Measurements from ENCODE around the gene PCCA. TPM values are rescaled to one million over a fixed set of nuclear protein-coding genes. Genes with fewer than 3 reads are reported as not detected.

The PCCA gene
- total RNA-seq, 4 donors from 2014 or later: 21.2 to 40.9 (median 31.6) TPM

DNA sequence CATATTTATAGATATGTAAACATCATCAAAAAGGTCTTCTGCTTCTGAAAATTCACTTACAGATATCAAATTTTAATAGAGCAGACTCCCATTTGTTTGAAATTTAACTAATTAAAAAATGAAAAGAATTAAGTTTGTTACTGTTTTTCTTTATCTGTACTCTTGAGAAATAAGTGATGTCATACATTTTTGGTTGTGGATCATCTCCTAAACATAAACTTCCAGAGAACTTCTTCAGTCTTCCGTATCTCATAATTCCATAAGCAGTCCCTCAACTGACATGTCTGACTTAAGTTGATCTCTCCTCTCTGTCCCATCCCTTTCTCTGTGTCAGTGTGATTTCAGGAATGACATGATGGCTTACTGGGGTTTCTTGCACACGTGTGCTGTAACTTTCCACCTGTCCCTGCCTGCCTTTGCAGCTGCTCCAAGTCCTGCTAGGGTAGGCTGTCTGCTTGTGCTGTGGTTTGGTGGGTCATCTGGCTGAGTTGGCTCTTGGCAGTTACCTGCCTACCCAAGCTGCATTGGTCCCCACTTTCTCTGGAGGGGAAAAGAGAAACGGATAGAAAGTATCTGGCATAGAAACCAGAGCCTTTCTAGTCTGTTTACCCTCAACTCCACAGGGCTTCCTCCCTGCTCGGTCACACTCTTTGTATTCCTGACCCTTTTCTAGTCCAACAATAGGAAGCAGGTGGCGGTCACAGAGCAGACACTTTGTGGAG, 372.6 kb downstream of the PCCA start:
- 76% methylated on average over 5 of the region's 5 CpGs for WGBS
- H3K27ac ChIP-seq: no peak overlapping the region
- no peaks in the 10 kb centered on the region for H3K4me1 ChIP-seq
- TF ChIP-seq EP300 (IDR thresholded peaks at IDR 0.05): no peak
- no peak for TF ChIP-seq POLR2AphosphoS5 (IDR thresholded peaks at IDR 0.05)
- TF ChIP-seq POLR2A (IDR thresholded peaks at IDR 0.05): no peak
- TF ChIP-seq, protein P1, sequence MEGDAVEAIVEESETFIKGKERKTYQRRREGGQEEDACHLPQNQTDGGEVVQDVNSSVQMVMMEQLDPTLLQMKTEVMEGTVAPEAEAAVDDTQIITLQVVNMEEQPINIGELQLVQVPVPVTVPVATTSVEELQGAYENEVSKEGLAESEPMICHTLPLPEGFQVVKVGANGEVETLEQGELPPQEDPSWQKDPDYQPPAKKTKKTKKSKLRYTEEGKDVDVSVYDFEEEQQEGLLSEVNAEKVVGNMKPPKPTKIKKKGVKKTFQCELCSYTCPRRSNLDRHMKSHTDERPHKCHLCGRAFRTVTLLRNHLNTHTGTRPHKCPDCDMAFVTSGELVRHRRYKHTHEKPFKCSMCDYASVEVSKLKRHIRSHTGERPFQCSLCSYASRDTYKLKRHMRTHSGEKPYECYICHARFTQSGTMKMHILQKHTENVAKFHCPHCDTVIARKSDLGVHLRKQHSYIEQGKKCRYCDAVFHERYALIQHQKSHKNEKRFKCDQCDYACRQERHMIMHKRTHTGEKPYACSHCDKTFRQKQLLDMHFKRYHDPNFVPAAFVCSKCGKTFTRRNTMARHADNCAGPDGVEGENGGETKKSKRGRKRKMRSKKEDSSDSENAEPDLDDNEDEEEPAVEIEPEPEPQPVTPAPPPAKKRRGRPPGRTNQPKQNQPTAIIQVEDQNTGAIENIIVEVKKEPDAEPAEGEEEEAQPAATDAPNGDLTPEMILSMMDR (IDR thresholded peaks at IDR 0.05): no peak
- H3K4me3 ChIP-seq: no peak overlapping the region
- DNase-seq (ENCODE audit: low spot score in 2 of 2): no peak
- H3K9me3 ChIP-seq: no peaks in the 10 kb centered on the region
- no peaks in the 10 kb centered on the region for H3K27me3 ChIP-seq
- peaks cover 9% of the 10 kb centered on the region for H3K36me3 ChIP-seq

DNA sequence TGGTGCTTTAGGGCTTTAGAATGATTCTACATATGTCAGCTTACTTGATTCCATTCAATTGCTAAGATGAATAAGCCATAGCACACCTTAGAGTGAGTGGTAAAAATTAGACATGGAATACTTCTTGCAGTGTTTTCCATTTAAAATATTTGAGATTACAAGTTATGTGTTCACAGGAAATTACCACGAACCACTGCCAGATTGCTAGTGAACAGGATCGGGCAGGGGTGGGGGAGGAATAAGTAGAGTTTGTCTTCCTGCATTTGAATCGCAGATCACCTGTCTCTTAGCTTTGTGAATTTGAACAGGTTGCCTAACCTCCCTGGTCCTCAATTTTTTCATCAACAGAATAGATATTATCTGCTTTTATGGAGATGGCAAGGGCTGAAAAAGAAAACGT, 375.1 kb downstream of the PCCA start:
- no peaks in the 10 kb centered on the region for H3K36me3 ChIP-seq
- H3K4me3 ChIP-seq: no peak overlapping the region
- TF ChIP-seq EP300 (IDR thresholded peaks at IDR 0.05) (no peak), POLR2AphosphoS5 (IDR thresholded peaks at IDR 0.05) (no peak), POLR2A (IDR thresholded peaks at IDR 0.05) (no peak)
- TF ChIP-seq, protein P1 (IDR thresholded peaks at IDR 0.05): no peak
- H3K27me3 ChIP-seq: no peaks in the 10 kb centered on the region
- H3K27ac ChIP-seq: no peak overlapping the region
- H3K4me1 ChIP-seq: no peaks in the 10 kb centered on the region
- WGBS: 60% methylated on average over 4 of the region's 4 CpGs
- H3K9me3 ChIP-seq: no peaks in the 10 kb centered on the region
- DNase-seq (ENCODE audit: low spot score in 2 of 2): no peak

DNA sequence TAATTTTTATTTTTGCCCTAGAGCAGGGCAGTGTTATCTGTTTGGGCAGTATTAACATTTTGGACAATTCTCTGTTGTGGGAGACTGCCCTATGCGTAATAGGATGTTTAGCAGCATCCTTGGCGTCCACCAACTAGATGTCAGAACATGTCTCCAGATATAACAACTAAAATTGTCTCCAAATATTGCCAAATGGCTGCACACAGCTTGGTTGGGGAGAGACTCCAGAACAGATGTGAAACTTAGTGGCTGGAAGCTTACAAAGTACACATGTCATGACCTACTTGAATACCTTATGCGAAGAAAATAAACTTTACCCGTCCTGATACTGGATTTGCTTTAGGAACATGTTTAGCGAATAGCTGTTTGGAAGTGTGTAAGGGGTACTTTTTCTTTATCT, 376.7 kb downstream of the PCCA start:
- Histone ChIP-seq H3K4me3 (no peak overlapping the region), H3K27ac (no peak overlapping the region), H3K36me3 (no peaks in the 10 kb centered on the region), H3K27me3 (no peaks in the 10 kb centered on the region), H3K9me3 (no peaks in the 10 kb centered on the region), H3K4me1 (no peaks in the 10 kb centered on the region)
- WGBS: 97% methylated on average over 5 of the region's 5 CpGs
- TF ChIP-seq, protein P1 (IDR thresholded peaks at IDR 0.05): no peak
- no peak for TF ChIP-seq POLR2A (IDR thresholded peaks at IDR 0.05)
- TF ChIP-seq EP300 (IDR thresholded peaks at IDR 0.05): no peak
- TF ChIP-seq POLR2AphosphoS5 (IDR thresholded peaks at IDR 0.05): no peak
- no peak for DNase-seq (ENCODE audit: low spot score in 2 of 2)

DNA sequence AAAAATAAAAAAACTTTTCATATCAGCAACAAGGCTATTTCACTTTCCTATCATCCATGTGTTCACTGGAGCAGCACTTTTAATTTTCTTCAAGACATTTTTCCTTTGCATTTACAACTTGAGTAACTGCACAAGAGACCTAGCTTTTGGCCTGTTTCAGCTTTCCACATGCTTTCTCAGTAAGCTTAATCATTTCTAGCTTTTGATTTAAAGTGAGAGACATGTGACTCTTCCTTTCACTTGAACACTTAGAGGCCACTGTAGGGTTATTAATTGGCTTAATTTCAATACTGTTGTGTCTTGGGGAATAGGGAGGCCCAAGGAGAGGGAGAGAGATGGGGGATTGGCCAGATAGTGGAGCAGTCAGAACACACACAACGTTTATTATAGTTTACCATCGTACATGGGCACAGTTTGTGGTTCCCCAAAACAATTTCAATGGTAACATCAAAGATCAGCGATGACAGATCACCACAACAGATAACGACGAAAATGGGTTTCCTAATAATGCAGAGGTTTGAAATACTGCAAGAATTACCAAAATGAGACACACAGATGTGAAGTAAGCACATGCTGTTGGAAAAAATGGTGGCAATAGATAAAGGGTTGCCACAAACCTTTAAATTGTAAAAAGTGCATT, 382.1 kb downstream of the PCCA start:
- 81% methylated on average over 5 of the region's 5 CpGs for WGBS
- Histone ChIP-seq H3K4me1 (no peaks in the 10 kb centered on the region), H3K27me3 (no peaks in the 10 kb centered on the region), H3K36me3 (no peaks in the 10 kb centered on the region), H3K9me3 (no peaks in the 10 kb centered on the region), H3K4me3 (no peak overlapping the region), H3K27ac (no peak overlapping the region)
- DNase-seq (ENCODE audit: low spot score in 2 of 2): no peak
- TF ChIP-seq EP300 (IDR thresholded peaks at IDR 0.05) (no peak), POLR2A (IDR thresholded peaks at IDR 0.05) (no peak), POLR2AphosphoS5 (IDR thresholded peaks at IDR 0.05) (no peak)
- TF ChIP-seq, protein P1 (IDR thresholded peaks at IDR 0.05): no peak

DNA sequence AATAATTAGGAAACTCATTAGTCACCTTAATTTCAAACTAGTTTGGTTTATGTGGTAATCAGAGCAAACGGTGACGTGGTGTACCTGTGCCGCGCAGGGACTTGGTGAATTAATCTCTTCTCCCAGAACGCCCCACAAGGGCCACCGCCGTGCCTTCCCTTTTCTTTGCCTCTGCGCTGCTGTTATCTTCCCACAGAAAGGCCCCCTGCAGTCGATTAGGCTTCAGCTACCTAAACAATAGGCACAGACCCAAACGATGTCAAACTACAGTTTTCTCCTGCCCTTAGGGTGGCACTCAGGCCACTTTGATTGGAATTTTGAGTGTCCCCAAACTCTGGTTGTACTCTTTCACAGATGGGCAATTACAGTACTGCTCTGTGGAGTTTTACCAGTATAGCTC, 384.2 kb downstream of the PCCA start:
- H3K4me1 ChIP-seq: no peaks in the 10 kb centered on the region
- no peak overlapping the region for H3K27ac ChIP-seq
- no peaks in the 10 kb centered on the region for H3K36me3 ChIP-seq
- TF ChIP-seq EP300 (IDR thresholded peaks at IDR 0.05): no peak
- TF ChIP-seq, protein P1 (IDR thresholded peaks at IDR 0.05): no peak
- no peak for TF ChIP-seq POLR2A (IDR thresholded peaks at IDR 0.05)
- no peak for TF ChIP-seq POLR2AphosphoS5 (IDR thresholded peaks at IDR 0.05)
- no peaks in the 10 kb centered on the region for H3K9me3 ChIP-seq
- H3K27me3 ChIP-seq: no peaks in the 10 kb centered on the region
- no peak for DNase-seq (ENCODE audit: low spot score in 2 of 2)
- no peak overlapping the region for H3K4me3 ChIP-seq
- 78% methylated on average over 10 of the region's 10 CpGs for WGBS

Measured in suprapubic skin (tissue), 4 donors.